Pulmonary artery endothelial cell (primary cell): ENCODE measurements around the gene MAP2K2. TPM values are rescaled to one million over a fixed set of nuclear protein-coding genes. Genes with fewer than 3 reads are reported as not detected.
"Not testable (repeated sequence)": the region's sequence is repeated elsewhere in the genome, so short reads cannot be mapped to it uniquely, and the experiment has no call there.

ENCODE experiments used
- DNase-seq: peaks from one replicate; pipeline ENCODE4 v3.0.0-alpha.2; 2011; ENCODE audit warnings: low read depth, low spot score
- total RNA-seq: library from RNA; depleted of rRNA; stranded (reverse); fragments of >200 nt; gene quantifications from 2 replicates; pipeline ENCODE4 v1.2.3, GENCODE V29; 2014

Gene MAP2K2
- total RNA-seq, 1 donor from 2014 or later = 203 TPM

DNA sequence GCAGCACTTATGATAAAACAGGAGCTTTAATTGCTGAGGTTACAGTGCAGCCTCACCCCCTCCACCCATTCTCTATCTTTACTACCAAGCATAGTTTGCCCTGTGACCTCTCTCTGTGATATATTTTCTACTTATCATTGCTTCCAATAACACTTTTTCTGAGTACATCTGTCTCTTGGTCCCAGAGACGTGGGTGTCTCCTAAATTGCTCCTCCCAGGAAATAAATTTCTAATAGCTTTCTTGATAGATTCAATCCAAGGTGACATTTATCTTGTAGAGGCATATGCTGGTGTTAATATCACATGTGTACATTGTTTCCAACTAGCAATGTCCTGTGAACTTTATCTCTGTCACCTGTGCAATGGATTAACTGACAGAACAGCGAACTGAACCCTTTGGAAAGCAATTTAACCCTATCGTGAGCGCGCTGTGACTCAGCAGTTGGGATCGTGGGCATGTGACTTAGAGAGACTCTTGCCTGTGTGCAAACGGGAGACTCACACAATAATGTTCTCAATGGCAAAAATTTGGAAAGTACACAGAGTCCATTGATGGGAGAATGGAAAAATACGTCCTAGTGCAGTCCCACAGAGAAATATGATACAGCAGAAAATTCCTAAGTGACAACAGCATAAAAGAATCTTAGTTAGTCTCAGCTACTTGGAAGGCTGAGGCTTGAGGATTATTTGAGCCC lies 7.0 kb upstream of the MAP2K2 start:
- DNase-seq = no peak

DNA sequence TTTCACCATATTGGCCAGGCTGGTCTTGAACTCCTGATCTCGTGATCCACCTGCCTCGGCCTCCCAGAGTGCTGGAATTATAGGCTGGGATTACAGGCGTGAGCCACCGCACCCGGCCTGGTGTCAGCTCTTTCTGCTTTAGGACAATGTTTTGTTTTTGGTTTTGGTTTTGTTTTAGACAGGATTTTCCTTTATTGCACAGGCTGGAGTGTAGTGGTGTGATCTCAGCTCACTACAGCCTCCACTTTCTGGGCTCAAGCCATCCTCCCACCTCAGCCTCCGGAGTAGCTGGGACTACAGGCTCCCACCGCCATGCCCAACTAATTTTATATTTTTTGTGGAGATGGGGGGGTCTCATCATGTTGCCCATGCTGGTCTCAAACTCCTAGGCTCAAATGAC lies 5.1 kb upstream of the MAP2K2 start:
- not testable (repeated sequence) for DNase-seq

DNA sequence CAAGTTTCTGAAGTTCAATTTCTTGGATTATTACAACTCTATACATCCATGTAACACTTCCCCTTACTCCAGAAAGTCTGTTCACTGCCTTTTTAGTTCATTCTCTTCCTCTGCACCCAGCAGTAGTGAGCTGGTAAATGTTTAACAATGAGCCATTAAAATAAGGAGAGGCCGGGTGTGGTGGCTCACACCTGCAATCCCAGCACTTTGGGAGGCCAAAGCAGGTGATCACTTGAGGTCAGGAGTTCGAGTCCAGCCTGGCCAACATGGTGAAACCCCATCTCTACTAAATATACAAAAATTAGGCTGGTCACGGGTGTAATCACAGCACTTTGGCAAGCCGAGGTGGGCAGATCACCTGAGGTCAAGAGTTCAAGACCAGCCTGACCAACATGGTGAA lies 3.4 kb upstream of the MAP2K2 start:
- not testable (repeated sequence) for DNase-seq

DNA sequence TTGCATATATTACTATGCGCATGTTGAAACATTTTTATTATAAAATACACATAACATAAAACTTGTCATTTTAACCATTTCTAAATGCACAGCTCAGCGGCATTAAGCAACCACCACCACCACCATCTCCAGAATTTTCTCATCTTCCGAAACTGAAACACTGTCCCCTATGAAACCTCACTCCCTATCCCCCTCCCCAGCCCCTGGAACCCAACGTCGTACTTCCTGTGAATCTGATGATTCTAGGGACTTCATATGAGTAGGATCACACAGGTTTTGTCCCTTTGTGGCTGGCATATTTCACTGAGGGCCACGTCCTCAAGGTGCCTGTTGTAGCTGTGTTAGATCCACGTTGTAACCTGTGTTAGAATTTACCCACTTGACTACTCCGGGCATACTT lies 716 bp upstream of the MAP2K2 start:
- no peak for DNase-seq

DNA sequence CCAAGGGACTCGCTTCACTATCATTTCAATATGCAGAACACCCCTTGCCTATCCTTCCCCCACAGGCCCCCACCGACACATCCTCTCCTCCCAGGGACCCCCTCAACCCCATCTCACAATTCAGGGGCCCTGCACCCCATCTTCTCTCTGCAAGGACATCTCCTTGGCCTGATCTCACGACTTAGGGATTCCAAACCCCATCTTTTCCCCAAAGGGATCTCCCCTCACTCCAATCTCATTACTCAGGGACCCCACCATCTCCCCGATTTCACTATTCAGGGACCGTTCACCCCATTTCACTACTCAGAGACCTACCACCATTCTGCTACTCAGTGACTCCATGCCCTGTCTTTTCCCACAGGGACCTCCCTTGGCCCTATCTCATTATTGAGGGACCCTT lies 1.4 kb downstream of the MAP2K2 start:
- DNase-seq = no peak

DNA sequence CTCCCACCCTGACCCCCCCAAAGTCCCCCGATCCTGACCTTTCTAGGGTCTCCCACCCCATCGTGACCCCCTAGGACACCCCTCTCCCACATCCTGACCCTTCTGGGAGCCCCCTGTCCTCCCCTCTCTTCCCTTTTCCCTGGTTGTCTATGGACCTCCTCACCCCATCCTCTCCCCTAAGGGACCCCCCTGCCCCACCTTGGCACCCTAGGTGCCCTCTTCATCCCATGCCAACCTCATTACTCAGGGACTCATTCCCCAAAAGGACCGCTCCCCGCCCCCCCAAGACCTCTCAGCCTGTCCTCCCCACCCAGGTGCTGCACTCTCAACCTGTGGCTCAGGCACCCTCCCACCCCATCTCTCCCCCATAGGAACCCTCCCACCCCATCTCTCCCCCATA lies 2.1 kb downstream of the MAP2K2 start:
- no peak for DNase-seq

DNA sequence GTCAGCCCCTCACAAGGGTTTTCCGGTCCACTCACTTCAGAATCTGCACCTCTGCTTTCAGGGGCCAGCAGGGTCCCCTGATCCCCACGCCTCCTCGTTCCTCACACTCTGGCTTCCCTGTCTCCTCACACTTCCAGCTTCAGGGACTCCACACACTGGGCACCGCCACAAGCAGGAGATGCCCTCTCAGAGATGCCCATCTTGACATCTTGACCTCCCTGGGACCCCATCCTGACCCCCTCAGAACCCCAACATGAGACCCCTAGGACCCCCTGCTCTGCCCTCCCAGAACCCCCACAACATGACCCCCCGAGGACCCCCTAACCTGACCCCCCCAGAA lies 2.7 kb downstream of the MAP2K2 start:
- DNase-seq = no peak

DNA sequence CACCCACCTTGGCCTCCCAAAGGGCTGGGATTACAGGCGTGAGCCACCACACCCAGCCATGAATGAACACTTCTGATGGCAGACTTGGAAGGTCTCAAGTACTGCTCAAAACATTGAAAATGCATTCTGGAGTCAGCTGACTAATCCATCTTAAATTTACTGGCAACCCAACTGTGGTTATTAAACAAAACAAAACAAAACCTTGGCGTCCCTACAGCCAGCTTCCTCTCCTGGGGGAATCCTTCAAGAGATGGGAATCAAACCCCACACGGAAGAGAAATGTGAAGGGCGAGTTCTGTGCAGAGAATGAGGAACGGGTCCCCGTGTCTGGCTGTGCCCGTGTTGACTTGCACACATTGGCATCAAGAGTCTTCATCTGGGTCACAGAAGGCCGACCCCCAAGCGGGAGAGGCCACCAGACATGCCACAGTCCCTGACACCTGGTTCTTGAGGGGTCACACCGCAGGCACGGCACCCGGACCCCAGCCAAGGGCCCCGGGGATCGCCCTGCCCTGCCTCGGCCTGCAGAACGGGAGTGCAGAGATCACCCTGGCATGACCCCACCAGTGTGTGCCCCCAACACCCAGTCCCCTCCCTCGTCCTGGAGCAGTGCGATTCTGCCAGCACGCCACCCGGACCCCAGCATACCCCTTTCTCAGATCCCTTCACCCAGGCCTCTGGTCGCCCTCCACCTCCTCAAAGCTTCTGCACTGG lies 3.2 kb downstream of the MAP2K2 start:
- no peak for DNase-seq

DNA sequence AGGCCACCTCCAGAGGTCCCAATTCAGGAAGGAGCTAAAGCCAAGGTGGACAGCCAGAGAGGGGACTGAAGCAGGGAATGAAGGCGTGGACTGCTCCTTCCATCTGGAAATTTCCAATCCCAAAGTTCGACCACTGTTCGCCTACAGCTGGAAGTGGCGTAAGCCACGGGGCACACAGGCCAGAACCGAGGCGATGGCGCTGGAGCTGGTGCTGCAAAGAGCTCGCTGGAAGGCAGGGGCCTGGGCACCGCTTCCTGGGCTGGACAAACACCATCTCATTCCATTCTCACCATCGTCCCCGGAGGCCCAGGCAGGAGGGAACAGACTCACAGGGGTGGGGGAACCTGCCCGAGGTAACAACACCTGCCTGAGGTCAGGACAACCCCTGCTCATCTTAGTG lies 4.2 kb downstream of the MAP2K2 start:
- DNase-seq = no peak

DNA sequence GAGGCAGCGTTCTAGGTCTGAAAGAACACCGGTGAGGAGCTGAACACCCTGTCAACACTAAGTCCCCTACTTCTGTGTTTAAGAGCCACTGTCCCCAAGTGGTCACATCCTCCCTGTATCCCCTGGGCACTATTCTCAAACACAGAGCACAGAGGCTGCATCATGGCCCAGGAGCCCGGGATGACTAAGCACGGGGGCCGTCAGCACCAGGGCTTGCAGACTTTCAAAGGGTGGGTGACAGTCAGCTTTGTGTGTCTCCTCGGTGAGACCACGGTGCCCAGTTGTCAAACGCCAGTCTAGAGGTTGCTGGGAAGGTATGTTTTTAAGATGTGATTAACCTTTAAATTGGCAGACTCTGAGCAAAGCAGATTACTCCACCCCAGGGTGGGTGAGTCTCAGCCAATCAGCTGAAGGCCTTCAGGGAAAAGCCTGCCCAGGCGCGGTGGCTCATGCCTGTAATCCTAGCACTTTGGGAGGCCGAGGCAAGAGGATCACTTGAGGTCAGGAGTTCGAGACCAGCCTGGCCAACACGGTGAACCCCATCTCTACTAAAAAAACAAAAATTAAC lies 8.0 kb downstream of the MAP2K2 start:
- DNase-seq = no peak

DNA sequence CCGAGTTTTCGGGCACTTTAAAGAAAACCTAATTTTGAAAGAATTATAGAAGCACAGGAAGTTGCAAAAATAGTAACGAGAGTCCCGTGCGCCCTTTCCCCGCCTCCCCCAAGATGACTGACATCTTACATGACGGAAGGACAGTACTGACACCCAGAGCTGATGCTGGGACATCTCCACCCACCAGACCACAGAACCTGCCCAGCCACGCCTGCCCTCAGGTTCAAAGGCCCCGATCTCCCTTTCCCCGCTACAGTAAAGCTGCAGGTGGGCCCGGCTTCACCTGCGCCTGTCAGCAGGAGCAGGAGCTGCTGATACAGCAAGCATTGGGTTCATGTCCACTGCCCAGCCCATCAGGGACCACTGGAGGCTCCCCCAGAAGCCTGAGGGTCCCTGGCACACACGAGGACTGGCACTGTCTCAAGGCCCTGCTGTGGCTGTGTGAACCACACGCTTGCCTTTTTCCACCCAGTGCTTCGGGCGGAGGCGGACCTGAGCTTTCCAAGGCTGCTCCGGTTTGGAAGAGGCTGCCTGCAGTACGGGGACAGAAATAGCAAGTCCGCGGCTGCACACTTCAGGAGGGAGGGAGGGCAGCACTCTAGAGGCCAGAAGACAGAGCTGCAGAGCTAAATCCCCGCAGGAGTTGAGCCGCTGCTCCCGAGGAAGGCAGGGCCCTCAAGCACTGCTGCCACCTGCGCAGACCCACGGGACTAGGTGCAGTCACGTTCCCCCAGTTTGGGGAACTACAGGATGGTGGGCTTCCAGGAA lies 8.7 kb downstream of the MAP2K2 start:
- DNase-seq = no peak

DNA sequence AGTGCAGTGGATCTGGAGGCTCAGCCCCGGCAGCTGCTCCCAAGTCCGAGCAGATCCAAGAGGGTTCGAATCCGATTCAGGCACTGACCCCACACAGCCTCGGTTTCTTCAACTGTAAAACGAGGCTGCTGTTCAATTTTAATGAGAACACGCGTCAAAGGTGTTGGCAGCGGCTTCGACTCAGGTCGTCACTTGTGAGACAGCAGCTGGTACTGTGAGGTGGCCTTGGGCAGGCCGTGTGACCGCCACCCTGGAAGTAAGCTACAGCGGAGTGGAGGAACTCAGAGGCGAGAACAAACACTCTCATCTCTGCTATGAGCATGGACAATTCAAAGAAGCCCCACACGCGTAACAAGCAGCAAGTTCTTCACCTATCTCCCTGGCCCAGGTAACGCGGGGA lies 9.7 kb downstream of the MAP2K2 start:
- no peak for DNase-seq

DNA sequence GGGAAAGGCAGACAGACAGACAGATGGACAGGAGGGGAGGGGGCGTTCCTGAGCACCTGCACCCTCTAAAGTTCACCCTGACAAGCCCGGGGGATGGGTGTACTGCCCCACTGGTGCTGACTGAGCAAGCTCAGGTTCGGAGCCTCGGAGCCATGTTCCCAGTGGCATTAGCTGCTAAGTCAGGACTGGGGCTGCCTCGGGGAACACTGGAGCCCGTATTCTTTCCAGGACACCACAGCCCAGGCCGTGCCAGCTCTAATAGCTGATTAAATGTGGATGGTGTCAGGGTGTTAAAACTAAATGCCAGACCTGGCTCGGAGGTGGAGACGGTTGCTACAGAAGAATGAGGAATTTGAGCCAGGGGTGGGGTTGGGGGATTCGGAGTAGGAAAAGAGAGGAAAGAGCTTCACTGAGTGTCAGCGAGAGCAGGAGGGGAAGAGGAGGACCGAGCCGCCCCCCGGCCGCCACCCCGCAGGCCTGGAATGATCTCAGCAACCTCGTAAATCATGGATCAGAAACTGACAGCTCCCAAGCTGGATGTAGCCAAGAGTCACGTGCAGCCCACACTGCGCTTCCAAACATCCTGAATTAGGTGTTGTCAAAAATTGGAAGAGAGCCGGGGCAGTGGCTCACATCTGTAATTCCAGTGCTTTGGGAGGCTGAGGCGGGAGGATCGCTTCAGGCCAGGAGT lies 10.4 kb downstream of the MAP2K2 start:
- DNase-seq = no peak

DNA sequence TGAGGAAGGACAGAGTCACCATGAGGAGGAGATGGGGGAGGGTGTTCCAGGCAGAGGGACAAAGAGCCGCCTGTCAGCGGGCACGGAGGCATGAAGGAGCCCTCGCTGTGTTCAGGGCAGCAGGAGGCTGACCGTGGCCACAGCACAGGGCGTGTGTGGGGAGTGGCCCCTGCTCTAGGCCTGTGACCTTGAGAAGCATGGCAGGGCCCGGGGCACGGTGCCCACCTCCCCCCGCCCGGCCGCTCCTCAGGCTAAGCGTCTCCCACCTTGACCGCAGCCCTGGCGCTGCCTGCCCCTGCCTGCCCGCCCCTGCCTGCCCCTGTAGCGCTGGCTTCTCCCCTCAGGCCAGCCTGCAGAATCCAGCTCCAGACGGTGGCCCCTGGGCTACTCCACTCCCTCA lies 11.6 kb downstream of the MAP2K2 start:
- no peak for DNase-seq

DNA sequence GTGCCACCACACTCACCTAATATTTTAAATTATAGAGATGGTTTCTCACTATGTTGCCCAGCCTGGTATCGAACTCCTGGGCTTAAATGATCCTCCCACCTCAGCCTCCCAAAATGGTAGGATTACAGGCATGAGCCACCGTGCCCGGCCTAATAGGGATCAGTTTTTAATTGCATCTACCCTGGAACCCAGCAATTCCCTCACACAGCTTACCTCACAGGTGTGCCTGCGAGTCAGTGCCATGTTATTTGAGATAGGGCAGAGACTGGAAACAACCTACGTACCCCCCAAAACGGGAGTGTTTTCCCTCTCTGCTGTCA lies 14.3 kb downstream of the MAP2K2 start:
- DNase-seq = no peak

DNA sequence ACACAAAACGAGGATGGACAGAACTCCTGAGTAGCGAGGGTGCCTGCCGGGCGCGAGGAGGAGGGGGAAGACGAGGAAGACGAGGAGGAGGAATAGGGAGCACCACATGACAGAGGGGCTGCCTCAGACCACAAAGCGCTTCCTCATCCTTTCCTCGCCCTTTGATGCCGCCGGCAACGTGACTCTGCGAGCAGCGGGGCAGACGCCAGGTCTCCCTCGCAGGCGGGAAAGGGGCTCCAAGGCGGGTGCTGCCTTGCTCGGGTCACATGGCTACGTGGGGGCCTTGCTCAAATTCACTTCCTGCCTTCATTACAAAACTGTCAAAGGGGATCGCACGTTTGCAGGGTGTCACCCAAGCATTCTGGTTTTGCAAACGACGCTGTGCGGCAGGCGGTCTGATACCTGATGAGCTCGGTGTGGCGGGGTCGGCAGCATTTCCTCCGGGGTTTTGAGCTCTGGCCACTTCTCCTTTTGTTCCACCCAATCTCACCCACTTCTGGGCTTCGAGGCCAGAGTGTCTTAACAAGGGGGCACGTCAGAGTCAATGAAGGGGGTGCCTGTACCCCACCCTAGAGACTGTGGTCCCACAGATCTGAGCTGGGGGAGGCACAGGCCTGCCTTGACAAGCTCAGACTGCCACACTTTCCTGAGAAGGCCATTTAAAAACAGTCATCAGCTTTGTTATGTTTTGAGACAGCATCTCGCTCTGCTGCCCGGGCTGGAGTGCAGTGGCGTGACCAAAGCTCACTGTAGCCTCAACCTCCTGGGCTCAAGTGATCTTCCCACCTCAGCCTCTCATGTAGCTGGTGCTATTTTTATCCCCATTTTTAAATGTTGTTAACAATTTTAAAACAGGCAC lies 14.9 kb downstream of the MAP2K2 start:
- DNase-seq = no peak

DNA sequence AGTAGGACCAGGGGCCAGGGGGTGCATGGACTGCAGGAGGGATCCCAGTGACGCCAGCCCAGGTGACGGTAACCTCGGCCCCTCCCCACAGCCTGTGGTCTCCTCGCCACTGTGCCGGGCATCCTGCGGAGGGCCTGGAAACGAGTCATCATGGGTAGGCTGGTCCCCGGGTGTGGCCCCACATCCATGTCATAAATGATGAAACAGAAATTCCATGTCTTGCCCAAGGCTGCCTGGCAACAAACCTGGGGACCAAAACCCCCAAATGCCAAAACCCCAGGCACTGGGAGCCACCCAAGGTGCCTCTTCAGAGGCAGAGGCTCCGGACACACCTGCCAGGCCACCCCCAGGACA lies 20.9 kb downstream of the MAP2K2 start:
- DNase-seq = no peak

DNA sequence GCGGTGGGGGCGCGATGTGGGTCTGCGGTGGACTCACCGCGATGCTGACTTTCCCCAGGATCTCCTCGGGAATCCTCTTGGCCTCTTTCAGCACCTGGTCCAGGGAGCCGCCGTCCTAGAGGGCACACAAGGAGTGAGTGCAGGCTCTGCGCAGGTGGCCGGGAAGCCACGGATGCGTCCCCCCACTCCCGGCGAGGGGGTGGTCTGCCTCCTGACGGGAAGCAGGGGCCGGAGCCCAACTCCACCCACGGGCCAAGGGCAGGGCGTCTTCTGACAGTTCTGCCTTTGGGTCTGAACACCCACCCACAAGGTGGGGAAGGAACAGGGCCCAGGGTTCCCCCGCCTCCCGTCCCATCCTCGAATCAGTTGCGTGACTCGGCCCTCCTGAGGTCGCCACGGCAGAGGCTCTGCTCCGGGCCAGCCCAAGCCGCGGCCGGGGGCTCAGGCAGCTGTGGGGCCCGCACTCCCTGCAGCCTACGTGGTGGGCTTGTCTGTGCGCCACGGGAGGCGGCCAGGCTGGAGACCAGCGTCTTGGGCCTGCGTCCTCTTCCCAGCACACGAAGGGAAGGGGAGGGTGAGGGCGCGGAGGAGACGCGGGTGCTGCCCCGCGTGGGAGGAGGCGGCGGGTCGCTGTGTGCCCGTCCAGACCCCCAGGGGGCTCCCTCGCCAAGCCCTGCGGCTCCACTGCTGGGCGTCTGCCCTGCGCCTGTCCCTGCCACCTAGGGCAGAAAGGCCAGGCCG lies 21.4 kb downstream of the MAP2K2 start:
- DNase-seq = no peak

DNA sequence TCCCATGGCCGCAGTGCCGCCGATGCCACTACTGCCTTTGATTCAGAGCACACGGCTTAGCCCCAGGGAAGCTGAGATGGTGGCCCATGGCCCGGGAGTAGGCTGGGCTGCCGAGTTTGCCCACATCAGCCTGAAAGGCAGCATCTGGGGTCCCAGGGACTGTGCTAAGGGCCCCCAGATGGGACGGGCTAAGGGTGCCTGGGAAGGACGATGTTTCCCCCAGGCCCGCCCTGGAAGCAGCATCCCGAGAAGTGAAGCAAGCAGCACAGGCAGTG lies 22.5 kb downstream of the MAP2K2 start:
- no peak for DNase-seq

DNA sequence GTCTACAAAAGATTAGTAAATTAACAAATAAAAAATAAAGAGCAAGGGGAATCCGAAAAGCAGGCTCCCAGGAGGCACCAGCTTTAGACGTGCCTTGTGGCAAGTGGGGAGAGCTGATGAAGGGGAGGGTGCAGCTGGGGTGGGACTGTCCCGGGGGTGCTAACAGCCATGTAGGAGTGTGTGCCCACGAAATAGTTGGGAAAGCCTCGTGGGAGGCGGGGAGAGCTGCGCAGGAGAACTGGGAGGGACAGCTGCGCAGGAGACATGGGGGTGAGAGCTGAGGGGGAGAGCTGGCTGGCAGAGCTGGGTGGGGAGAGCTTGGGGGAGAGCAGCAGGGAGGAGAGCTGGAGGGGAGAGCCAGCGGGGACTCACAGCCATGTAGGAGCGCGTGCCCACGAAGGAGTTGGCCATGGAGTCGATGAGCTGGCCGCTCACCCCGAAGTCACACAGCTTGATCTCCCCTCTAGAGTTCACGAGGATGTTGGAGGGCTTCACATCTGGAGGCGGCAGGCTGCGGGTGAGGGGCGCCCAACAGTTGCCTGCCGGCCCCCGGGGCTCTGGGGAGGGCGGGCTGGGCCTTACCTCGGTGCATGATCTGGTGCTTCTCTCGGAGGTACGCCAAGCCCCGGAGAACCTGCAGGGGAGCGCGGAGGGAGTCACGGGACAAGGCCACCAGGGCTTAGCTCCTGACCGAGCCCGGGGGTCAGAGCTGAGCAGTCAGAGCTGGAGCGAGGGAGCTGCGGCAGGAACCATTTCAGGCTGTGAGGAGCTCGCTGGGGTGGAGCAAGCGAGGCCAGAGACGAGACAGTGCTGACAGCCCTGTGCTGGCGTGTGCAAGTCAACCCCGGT lies 23.1 kb downstream of the MAP2K2 start:
- no peak for DNase-seq
